Keratinocyte (primary cell): ENCODE measurements around the gene PIK3CA. TPM values are rescaled to one million over a fixed set of nuclear protein-coding genes. Genes with fewer than 3 reads are reported as not detected.

Experiments used
- DNase-seq: peaks from one replicate; pipeline ENCODE4 v3.0.0-alpha.2; 2011; ENCODE audit warnings: low read depth, missing footprints, low spot score
- FAIRE-seq: peaks from 2 replicates; lab custom pipeline; 2011; peaks lifted over from hg19 to GRCh38; lab: Jason Lieb, UNC
- H2AFZ ChIP-seq: 2 replicates; pipeline ENCODE4 v1.6.0; 2012; ENCODE audit warnings: low read length, control low read depth, inconsistent platforms; ENCODE audit not compliant: control insufficient read depth
- H3K27ac ChIP-seq: 2 replicates; pipeline ENCODE4 v1.5.1; 2011; ENCODE audit warnings: low read length; ENCODE audit not compliant: control insufficient read depth, insufficient read depth
- H3K27me3 ChIP-seq: 3 replicates; pipeline ENCODE4 v1.6.0; 2011; ENCODE audit warnings: low read length; ENCODE audit not compliant: control insufficient read depth, insufficient read depth; ENCODE audit errors: extremely low read depth
- H3K36me3 ChIP-seq, 2 experiments: 2 replicates in 1 of 2; 3 replicates in 1 of 2; pipeline ENCODE4 v1.5.1; 2011; ENCODE audit warnings: low read length in 2 of 2, mild to moderate bottlenecking in 1 of 2; ENCODE audit not compliant: control insufficient read depth in 2 of 2, insufficient read depth in 2 of 2; ENCODE audit errors: extremely low read depth in 1 of 2
- H3K4me1 ChIP-seq: 3 replicates; pipeline ENCODE4 v1.5.1; 2011; ENCODE audit warnings: low read length; ENCODE audit not compliant: control insufficient read depth, insufficient read depth; ENCODE audit errors: extremely low read depth
- H3K4me2 ChIP-seq: 3 replicates; pipeline ENCODE4 v1.6.0; 2011; ENCODE audit warnings: low read depth, low read length; ENCODE audit not compliant: control insufficient read depth, insufficient read depth; ENCODE audit errors: extremely low read depth
- H3K4me3 ChIP-seq, 3 experiments: fragments of 200-600 bp in 1 of 3; sonication (generic) in 1 of 3; 2 replicates in 2 of 3; 3 replicates in 1 of 3; pipeline ENCODE4 v1.5.1; 2011 to 2016; ENCODE audit warnings: low read length in 3 of 3, mild to moderate bottlenecking in 3 of 3, control low read depth in 2 of 3, inconsistent platforms in 1 of 3, low read depth in 1 of 3, mixed read lengths in 1 of 3, mixed run types in 1 of 3, moderate library complexity in 1 of 3; ENCODE audit not compliant: control insufficient read depth in 2 of 3, insufficient read depth in 2 of 3; ENCODE audit errors: extremely low read depth in 1 of 3
- H3K79me2 ChIP-seq: 2 replicates; pipeline ENCODE4 v1.6.0; 2012; ENCODE audit warnings: low read length; ENCODE audit not compliant: control insufficient read depth, insufficient read depth
- H3K9ac ChIP-seq: 3 replicates; pipeline ENCODE4 v1.6.0; 2011; ENCODE audit warnings: low read length; ENCODE audit not compliant: control insufficient read depth, insufficient read depth; ENCODE audit errors: extremely low read depth
- H3K9me1 ChIP-seq: 3 replicates; pipeline ENCODE4 v1.6.0; 2011; ENCODE audit warnings: low read length; ENCODE audit not compliant: control insufficient read depth, insufficient read depth; ENCODE audit errors: extremely low read depth
- H3K9me3 ChIP-seq: 2 replicates; pipeline ENCODE4 v1.5.1; 2012; ENCODE audit warnings: low read depth, low read length; ENCODE audit not compliant: control insufficient read depth
- H4K20me1 ChIP-seq: 3 replicates; pipeline ENCODE4 v1.6.0; 2011; ENCODE audit warnings: low read length; ENCODE audit not compliant: control insufficient read depth, insufficient read depth; ENCODE audit errors: extremely low read depth
- CTCF ChIP-seq, 3 experiments: IDR thresholded peaks in 1 of 3; conservative IDR thresholded peaks in 1 of 3; optimal IDR thresholded peaks in 1 of 3; 2 replicates in 2 of 3; 3 replicates in 1 of 3; pipeline versions ENCODE3 to v1.5.1; 2011; ENCODE audit warnings: low read length in 3 of 3, mild to moderate bottlenecking in 3 of 3, moderate library complexity in 2 of 3, control low read depth in 1 of 3, inconsistent platforms in 1 of 3; ENCODE audit not compliant: insufficient read depth in 2 of 3; ENCODE audit errors: extremely low read depth in 1 of 3
- EZH2 ChIP-seq: IDR thresholded peaks from one replicate; pipeline ENCODE4 v1.6.1; 2012; ENCODE audit warnings: inconsistent platforms, mild to moderate bottlenecking, low read length, moderate library complexity
- dilution Hi-C: fragments of 300-500 bp; cut with MboI; formaldehyde crosslinking; loops from one replicate; pipeline ENCODE4 v1.7.0; 2020; ENCODE audit warnings: low sequenced_read_pairs; ENCODE audit not compliant: extremely low pct_ligation_motif_present
- polyA plus RNA-seq, 5 experiments: library from polyadenylated mRNA; depleted of rRNA in 3 of 5; stranded (reverse) in 3 of 5; stranded (forward) in 1 of 5; unstranded in 1 of 5; fragments of >200 nt; gene quantifications; 1 replicate in 1 of 5; 2 replicates in 3 of 5; 3 replicates in 1 of 5; pipeline versions ENCODE4 v1.2.1 to v1.2.3, GENCODE V29; 2011 to 2012; ENCODE audit warnings: missing spikeins in 2 of 5, low read depth in 1 of 5, low replicate concordance in 1 of 5

The PIK3CA gene
- polyA plus RNA-seq, 1 donor (not counting 4 experiments of a cell fraction or from before 2014, with no cell fraction given), result 12.0 TPM

DNA sequence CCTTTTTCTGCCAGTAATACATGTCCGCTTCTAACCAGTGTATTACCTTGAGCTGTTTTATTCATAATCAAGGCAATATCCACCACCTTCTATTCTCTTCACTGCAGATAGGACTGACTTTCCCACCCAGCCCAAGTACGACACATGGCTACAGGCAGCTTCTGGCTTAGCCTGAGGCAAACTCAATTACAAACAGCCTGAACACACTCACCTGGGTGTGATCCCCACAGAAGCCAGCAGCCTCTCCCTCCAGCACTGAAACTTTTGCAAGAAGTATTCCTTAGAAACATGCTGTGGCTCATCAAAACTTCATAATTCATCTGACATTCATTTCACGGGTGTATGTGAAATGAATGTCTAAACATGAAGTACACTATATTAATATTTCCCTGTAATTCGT, 116.3 kb downstream of the PIK3CA start:
- H3K27ac ChIP-seq, result no peak overlapping the region
- H4K20me1 ChIP-seq, result no peaks in the 10 kb centered on the region
- H3K9me3 ChIP-seq, result peaks cover 2% of the 10 kb centered on the region
- H3K9ac ChIP-seq, result no peak overlapping the region
- no peak overlapping the region for H2AFZ ChIP-seq
- FAIRE-seq, result no peak
- no peaks in the 10 kb centered on the region for H3K36me3 ChIP-seq
- no peaks in the 10 kb centered on the region for H3K79me2 ChIP-seq
- TF ChIP-seq EZH2, result no peak
- TF ChIP-seq CTCF (optimal IDR thresholded peaks at IDR 0.05 in 1 of 3, IDR thresholded peaks at IDR 0.05 in 1 of 3, conservative IDR thresholded peaks at IDR 0.05 in 1 of 3; ENCODE audit: extremely low read depth in 1 of 3, insufficient read depth in 2 of 3, low read length in 3 of 3), result no peak
- H3K4me1 ChIP-seq, result no peaks in the 10 kb centered on the region
- DNase-seq, result no peak
- no peaks in the 10 kb centered on the region for H3K9me1 ChIP-seq
- dilution Hi-C loops, result no loop called here
- H3K27me3 ChIP-seq, result no peaks in the 10 kb centered on the region
- H3K4me2 ChIP-seq, result no peak overlapping the region
- H3K4me3 ChIP-seq, result no peak overlapping the region

- H3K4me3 ChIP-seq, result no peak overlapping the region
- DNase-seq (no peak), FAIRE-seq (no peak)
- H3K36me3 ChIP-seq, result no peaks in the 10 kb centered on the region
- H3K9me1 ChIP-seq, result no peaks in the 10 kb centered on the region
- H3K4me1 ChIP-seq, result no peaks in the 10 kb centered on the region
- H4K20me1 ChIP-seq, result no peaks in the 10 kb centered on the region
- no peak overlapping the region for H3K27ac ChIP-seq
- peaks cover under 1% of the 10 kb centered on the region for H3K9me3 ChIP-seq
- no peaks in the 10 kb centered on the region for H3K79me2 ChIP-seq
- dilution Hi-C loops, result no loop called here
- no peak overlapping the region for H2AFZ ChIP-seq
- no peak overlapping the region for H3K9ac ChIP-seq
- H3K27me3 ChIP-seq, result no peaks in the 10 kb centered on the region
- TF ChIP-seq EZH2 (no peak), CTCF (optimal IDR thresholded peaks at IDR 0.05 in 1 of 3, IDR thresholded peaks at IDR 0.05 in 1 of 3, conservative IDR thresholded peaks at IDR 0.05 in 1 of 3; ENCODE audit: extremely low read depth in 1 of 3, insufficient read depth in 2 of 3, low read length in 3 of 3) (no peak)
- H3K4me2 ChIP-seq, result no peak overlapping the region
These were observed 116.9 kb downstream of the PIK3CA start for GRCh38 chr3:179265092-179265491.
